Femur (tissue), 1 donor: ENCODE measurements around the gene FLII.

ENCODE experiments used
- DNase-seq: peaks from one replicate; pipeline ENCODE4 v3.0.0-alpha.2; 2017

Gene FLII

DNA sequence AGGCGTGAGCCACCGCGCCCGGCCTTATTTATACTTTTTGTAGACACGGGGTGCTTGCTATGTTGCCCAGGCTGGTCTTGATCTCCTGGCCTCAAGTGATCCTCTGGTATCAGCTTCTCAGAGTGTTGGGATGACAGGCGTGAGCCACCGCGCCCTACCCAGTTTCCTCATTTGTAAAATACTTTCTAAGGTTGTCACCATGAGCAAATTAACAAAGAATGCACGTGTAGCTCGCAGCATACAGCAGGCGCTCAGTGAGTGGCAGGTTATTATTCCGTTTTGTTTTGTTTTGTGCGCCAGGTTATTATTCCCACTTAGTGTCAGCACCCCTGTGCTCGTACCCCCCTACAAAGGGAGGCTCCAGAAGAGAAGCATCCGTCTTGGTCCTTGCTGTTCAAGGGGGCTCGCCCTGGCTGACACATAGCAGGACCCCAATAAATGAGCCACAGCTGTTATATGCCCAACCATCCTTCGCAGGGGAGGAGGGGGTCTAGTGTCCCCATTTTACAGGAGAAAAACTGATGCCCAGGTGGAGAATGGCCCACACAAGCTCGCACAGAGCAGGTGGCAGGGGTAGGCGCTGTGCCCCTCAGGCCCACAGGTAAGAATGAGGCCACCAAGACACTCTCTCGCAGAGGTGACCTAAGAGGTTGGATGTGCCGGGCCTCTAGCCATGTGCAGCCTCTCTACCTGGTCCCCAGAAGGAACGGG, 1.2 kb upstream of the FLII start:
- no peak for DNase-seq

- peak; percentile 78 for DNase-seq
Measured at GRCh38 chr17:18257982-18258355, 569 bp downstream of the FLII start.

DNA sequence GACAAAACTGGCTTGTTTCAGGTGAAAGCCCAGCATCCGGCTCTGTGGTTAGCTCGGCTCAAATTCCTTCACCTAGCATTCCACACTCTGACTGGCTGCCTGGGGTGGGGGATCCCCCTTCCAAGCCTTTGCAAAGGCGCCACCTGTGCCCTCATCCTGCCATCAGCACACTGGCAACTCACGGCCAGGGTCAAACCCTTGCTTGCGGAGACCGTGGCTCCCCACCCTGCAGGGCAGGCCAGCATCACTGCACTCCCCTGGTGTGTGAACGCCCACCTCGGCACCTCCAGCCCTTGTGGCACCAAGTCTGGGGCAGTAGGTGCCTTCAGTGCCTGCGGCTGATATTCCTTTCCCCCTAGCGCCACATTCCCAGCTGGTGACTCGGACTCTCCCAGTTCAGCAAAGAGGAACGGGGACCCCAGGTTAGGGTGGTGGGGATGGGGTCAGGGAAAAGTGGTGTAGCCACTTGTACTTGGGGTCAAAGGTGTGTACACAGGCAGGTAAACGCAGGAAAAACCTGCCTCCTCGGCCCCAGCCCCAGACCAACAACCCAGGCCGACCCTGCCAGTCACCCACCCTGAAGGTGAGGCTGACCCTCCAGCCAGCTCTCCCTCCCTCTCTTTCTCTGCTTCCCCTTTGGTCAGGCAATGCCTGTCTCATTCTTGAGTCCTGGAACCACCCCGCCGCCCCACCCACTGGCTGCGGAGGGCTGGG, 1.1 kb downstream of the FLII start:
- peak; percentile 78 for DNase-seq

GRCh38 chr17:18256776-18257175, 1.8 kb downstream of the FLII start:
- no peak for DNase-seq

DNA sequence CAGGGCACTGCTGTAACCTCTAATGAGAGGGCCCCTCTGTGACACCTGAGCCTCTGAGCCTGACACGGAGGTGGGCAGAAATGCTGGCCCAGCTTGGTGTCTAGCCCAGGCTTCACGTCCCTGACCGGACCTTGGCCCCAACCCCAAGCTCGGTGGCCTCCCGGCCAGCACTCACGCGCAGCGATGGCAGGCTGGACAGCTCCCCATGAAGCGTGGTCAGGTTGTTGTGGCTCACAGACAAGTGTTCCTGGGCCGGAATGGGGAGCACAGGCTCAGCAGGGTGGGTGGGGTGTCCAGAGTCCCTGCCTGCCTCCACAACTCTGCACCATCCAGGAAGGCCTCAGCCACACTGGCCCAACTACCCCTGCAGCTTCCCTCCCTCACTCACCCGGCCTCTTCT, 2.2 kb downstream of the FLII start:
- no peak for DNase-seq

- no peak for DNase-seq
Measured at GRCh38 chr17:18254888-18255649, 3.5 kb downstream of the FLII start.

DNA sequence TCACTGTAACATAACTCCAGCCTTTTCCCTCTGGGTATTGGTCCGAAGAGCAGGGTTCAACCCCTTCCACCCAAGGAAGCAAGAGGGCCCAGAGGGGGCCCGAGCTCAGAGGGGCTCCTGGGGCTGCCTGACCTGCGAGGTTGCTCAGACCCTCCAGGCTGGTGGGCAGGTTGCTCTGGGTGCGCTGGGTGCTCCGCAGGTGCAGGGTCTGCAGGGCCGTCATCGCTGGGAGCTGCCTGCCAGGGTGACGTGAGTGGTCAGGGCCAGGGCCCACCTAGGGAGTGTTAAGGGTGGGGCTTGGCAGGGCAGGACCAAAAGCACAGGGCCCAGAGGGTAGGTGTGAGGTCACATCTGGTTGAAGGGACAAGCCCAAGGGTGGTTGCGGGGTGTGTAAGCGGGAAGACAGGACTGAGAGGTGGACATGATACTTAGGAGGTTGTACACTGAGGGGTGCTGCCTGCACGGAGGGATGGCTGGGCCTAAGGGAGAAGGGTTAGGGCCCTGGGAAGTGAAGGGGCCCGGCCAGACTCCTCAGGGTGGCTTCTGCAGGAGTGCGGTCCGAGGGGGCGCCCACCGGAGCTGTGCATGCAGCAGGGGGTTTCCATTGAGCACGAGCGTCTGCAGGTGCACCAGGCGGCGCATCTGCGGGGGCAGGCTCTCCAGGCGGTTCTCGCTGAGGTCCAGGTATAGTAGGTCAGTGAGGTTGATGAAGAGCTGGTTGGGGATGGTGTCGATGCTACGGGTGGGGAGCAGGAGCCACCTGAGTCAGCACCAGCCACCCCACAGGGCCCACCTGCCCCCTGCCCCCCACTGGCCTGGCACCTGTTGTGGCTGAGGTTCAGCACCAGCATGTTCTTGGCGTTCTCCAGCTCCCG, 4.4 kb downstream of the FLII start:
- DNase-seq: no peak

DNA sequence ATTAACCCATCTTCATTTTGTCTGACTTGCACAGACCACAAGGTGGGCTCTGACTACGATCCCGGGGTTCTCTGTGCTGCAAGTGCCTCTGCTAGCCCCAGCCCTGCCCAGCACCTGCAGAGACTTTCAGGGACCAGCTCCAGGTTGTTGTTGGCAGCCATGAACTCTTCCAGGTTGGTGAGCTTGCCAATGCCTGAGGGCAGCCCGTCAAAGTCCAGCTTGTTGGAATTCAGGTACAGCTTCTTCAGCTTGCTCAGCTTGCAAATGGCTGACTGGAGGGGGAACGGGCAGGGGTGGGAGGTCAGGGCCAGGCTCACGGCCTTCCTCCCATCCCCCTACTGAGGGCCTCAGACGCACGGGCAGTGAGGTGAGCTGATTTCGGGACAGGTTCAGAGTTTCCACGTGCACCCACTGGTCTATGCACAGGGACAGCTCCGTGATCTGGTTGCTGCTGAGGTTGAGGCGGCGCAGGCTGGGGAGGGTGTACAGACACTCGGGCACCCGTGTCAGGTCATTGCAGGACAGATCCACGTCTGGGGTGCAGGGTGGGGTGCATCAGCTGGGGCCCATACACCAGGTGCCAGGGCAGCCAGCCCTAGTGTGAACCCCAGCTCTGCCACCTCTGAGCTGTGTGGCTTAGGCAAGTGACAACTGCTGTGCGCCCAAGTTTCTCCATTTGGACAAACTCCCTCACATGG, 5.2 kb downstream of the FLII start:
- no peak for DNase-seq

GRCh38 chr17:18252160-18252559, 6.4 kb downstream of the FLII start:
- no peak for DNase-seq

- no peak for DNase-seq
Measured at GRCh38 chr17:18251204-18251603, 7.3 kb downstream of the FLII start.

- no peak for DNase-seq
Measured at GRCh38 chr17:18250708-18251107, 7.8 kb downstream of the FLII start.

DNA sequence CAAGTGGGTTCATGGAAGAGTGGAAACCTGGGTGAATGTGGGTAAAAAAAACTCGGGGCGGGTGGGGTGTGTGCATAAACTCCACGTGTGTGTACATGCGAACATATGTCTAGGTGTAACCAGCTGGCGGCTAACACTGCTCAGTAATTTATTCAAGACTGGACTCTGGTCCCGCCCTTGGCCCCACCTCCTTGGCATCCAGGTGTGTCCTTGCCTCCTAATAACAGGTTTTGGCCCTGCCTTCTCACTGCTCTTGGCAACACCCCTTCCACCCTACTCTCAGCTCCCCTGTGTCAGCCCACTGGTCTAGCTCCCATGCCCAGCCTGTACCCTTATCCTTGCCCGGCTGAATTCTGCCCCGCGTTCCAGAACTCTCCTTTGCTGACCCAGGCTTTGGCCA, 8.3 kb downstream of the FLII start:
- DNase-seq: no peak

DNA sequence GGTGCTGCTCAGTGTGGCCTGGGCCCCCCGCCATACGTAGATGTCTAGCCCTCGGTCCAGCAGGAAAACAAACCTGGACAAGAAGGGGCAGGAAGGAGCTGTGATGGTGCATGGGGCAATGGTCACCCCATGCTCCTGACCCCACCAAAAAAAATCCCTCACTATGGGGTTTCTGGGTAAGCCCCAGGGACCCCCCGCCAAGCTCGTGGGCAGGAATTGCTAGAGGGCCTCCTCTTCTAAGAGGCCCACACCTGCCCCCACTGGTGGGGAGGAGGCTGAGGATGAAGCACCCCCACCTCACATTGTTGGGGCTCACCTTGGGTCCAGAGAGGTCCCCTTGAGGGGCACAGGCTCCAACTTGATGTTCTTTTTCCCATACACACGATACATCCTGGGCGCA, 9.7 kb downstream of the FLII start:
- DNase-seq: no peak

- DNase-seq: peak; percentile 82
Measured at GRCh38 chr17:18248300-18248731, 10.2 kb downstream of the FLII start.

GRCh38 chr17:18247613-18248001, 10.9 kb downstream of the FLII start:
- no peak for DNase-seq

DNA sequence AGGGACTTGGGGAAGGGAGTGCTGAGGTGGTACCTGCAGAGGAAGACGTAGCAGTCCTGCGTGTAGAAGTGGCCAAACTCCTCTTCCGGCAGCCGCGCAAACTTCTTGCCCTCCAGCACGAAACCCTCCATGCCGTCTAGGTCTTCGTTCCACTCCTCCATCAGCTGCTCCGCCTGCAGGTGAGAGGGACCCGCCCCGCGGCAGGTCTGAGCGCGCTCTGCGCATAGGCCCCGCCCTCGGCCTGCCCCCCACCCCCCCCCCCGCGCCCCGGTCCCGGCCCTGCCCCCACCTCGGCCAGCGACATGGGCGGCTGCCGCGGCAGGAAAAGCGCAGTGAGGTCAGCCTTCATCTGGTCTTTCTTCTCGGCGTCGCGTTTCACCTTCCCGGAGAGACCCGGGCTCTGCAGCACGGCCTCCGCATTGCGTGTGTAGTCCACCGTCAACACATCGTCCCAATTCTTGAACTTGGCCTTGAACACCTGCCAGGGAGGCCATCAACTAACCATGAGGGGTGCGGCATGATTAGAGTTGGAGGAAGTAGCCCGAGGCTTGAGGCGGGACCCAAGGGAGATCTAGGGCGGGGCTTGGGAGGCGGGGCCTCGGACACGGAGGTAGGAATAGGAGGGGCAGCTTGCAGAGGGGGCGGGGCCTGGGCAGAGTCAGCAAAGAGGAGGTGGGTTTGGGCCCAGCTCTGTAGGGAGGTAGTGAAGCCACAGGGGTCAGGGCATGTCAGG, 11.5 kb downstream of the FLII start:
- DNase-seq: peak; percentile 66

- DNase-seq: no peak
Measured at GRCh38 chr17:18246109-18246725, 12.3 kb downstream of the FLII start.

DNA sequence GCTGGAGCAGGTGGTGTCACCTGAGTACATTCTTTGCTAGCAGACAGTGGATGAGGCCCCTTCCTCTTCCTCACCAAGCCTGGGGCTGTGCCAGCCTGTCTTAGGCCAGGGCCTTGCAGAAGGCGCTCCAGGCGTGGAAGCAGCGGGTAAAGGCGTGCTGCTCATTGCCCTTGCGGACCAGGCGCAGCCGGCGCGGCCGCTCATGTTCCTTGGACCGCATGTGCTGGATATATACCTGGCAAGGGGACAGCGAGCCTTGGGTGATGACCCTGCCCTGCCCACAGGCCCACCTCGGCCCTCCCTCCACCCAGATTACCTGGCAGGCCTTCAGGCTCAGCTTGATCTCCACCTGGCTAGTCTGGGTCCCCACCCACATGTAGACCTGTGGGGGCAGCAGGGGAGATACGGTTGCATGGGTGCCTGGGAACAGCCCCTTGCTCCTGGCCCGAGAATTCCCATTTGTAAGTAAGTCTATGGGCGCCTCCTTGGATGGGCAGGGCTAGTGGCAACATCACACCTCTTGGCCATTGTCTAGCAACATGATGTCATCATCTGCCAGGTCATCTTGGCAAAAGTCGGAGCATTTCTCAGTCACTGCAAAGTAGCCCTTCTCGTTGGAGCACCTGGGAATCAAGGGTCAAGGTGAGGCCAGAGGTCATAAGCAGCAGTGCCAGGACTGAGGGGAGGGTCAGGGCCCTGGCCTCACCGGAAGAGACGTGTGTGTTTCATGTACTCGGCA, 13.3 kb downstream of the FLII start:
- DNase-seq: no peak

- DNase-seq: no peak
Measured at GRCh38 chr17:18241229-18241871, 17.2 kb downstream of the FLII start.

GRCh38 chr17:18240449-18240848, 18.1 kb downstream of the FLII start:
- DNase-seq: no peak
